Measurements from ENCODE around the gene CDH26. TPM values are rescaled to one million over a fixed set of nuclear protein-coding genes. Genes with fewer than 3 reads are reported as not detected.

The CDH26 gene
- total and polyA plus RNA-seq, 2 experiments from 2014 or later: 2.0 TPM

DNA sequence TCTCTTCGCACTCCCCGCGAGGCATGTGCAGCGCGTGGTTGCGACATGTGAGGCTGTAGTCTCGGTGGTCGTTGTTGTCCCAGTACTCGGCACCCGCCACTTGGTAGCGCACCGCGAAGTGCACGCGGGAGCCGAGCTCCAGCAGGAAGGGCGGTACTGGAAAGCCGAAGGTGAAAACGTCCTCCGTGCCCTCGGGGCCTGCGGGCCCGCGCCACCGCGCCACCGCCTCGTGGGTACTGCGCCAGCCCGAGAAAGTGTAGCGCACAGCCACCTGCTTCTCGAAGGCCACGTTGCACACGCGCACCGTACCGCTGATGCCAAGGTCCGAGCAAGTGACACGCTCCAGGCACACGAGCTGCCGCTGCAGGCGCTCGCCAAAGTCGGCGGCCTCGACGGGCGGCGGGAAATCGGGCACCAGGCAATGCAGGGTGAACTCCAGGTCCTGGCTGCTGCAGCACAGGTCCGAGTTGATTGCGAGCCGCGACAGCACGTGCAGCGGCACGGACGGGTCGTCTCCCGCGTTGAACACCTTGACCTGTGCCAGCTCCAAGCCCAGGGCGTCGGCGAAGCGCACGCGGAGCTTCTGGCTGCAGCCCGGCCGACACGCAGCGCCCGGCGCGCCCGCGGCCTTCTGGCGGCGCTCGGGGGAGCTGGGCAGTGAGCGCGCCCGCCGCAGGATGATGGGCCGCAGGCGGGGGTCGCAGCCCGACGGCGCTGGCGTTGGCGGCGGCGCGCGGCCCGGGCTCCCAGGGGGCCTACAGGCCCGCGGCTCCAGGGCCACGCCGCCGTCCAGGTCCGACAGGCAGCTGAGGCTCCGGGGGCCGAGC, 19.0 kb upstream of the CDH26 start (continued):
- TF ChIP-seq, protein P1, sequence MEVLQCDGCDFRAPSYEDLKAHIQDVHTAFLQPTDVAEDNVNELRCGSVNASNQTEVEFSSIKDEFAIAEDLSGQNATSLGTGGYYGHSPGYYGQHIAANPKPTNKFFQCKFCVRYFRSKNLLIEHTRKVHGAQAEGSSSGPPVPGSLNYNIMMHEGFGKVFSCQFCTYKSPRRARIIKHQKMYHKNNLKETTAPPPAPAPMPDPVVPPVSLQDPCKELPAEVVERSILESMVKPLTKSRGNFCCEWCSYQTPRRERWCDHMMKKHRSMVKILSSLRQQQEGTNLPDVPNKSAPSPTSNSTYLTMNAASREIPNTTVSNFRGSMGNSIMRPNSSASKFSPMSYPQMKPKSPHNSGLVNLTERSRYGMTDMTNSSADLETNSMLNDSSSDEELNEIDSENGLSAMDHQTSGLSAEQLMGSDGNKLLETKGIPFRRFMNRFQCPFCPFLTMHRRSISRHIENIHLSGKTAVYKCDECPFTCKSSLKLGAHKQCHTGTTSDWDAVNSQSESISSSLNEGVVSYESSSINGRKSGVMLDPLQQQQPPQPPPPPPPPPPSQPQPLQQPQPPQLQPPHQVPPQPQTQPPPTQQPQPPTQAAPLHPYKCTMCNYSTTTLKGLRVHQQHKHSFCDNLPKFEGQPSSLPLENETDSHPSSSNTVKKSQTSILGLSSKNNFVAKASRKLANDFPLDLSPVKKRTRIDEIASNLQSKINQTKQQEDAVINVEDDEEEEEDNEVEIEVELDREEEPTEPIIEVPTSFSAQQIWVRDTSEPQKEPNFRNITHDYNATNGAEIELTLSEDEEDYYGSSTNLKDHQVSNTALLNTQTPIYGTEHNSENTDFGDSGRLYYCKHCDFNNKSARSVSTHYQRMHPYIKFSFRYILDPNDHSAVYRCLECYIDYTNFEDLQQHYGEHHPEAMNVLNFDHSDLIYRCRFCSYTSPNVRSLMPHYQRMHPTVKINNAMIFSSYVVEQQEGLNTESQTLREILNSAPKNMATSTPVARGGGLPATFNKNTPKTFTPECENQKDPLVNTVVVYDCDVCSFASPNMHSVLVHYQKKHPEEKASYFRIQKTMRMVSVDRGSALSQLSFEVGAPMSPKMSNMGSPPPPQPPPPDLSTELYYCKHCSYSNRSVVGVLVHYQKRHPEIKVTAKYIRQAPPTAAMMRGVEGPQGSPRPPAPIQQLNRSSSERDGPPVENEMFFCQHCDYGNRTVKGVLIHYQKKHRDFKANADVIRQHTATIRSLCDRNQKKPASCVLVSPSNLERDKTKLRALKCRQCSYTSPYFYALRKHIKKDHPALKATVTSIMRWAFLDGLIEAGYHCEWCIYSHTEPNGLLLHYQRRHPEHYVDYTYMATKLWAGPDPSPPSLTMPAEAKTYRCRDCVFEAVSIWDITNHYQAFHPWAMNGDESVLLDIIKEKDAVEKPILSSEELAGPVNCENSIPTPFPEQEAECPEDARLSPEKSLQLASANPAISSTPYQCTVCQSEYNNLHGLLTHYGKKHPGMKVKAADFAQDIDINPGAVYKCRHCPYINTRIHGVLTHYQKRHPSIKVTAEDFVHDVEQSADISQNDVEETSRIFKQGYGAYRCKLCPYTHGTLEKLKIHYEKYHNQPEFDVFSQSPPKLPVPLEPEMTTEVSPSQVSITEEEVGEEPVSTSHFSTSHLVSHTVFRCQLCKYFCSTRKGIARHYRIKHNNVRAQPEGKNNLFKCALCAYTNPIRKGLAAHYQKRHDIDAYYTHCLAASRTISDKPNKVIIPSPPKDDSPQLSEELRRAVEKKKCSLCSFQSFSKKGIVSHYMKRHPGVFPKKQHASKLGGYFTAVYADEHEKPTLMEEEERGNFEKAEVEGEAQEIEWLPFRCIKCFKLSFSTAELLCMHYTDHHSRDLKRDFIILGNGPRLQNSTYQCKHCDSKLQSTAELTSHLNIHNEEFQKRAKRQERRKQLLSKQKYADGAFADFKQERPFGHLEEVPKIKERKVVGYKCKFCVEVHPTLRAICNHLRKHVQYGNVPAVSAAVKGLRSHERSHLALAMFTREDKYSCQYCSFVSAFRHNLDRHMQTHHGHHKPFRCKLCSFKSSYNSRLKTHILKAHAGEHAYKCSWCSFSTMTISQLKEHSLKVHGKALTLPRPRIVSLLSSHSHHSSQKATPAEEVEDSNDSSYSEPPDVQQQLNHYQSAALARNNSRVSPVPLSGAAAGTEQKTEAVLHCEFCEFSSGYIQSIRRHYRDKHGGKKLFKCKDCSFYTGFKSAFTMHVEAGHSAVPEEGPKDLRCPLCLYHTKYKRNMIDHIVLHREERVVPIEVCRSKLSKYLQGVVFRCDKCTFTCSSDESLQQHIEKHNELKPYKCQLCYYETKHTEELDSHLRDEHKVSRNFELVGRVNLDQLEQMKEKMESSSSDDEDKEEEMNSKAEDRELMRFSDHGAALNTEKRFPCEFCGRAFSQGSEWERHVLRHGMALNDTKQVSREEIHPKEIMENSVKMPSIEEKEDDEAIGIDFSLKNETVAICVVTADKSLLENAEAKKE (CRISPR knock-in tag; IDR thresholded peaks at IDR 0.05): no peak

DNA sequence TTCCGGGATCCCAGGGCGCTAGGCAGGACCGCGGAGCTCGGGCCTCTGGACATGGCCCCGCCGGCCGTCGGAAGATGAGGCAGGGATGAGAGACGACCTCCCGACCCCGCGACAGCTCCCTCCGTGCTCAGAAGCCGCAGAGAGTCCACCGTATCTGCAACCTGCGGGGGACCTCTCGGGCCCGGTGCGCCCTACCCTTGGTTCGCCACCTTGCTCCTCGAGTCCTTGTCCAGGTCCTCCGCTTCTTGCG, 18.4 kb upstream of the CDH26 start:
- Histone ChIP-seq H3F3A (replicated peaks; ENCODE audit: low read depth) (no peaks in the 10 kb centered on the region), H3K36me3 (ENCODE audit: insufficient read depth) (peaks cover 16% of the 10 kb centered on the region; the same call in 1 of the 2 replicates), H2AFZ (peak overlapping the region; percentile 89), H3K27ac (ENCODE audit: low read depth) (0 out of 2 replicates have a peak overlapping the region, but pooled peaks have one; percentile 92), H4K20me1 (replicated peaks; ENCODE audit: insufficient read depth) (peaks cover 11% of the 10 kb centered on the region; the same call in 1 of the 2 replicates), H3K4me3 (peak overlapping the region; percentile 74), H3K4me1 (ENCODE audit: insufficient read depth) (peaks cover 8% of the 10 kb centered on the region), H3K4me2 (peak overlapping the region; percentile 86), H3K9me2 (ENCODE audit: insufficient read depth) (no peaks in the 10 kb centered on the region), H3K79me2 (replicated peaks; ENCODE audit: insufficient read depth) (peaks cover 12% of the 10 kb centered on the region; the same call in 1 of the 2 replicates), H3K27me3 (ENCODE audit: insufficient read depth) (peaks cover 46% of the 10 kb centered on the region)
- peaks cover 21% of the 10 kb centered on the region for H3K36me3 Mint-ChIP-seq (ENCODE audit: low read depth)
- no peak overlapping the region for H3K27ac Mint-ChIP-seq
- H3K4me3 Mint-ChIP-seq: peak overlapping the region; percentile 92
- ATAC-seq (peak; percentile 21), DNase-seq (ENCODE audit: low spot score) (no peak)
- H3K27me3 Mint-ChIP-seq (ENCODE audit: insufficient read depth, low read depth, poor library complexity): peaks cover 28% of the 10 kb centered on the region
- H3K4me1 Mint-ChIP-seq: peaks cover 12% of the 10 kb centered on the region
- peaks cover 12% of the 10 kb centered on the region for H3K9me3 Mint-ChIP-seq
- TF ChIP-seq ZNF331 (CRISPR knock-in tag; IDR thresholded peaks at IDR 0.05; ENCODE audit: low read depth): no peak
- no peak for TF ChIP-seq JUNB (IDR thresholded peaks at IDR 0.05; ENCODE audit: unreplicated experiment)
- TF ChIP-seq POLR2AphosphoS5 (IDR thresholded peaks at IDR 0.05; ENCODE audit: low read depth): no peak
- TF ChIP-seq EZH2 (IDR thresholded peaks at IDR 0.05; ENCODE audit: low read depth, unreplicated experiment): peak; percentile 40
